Cortex of kidney (tissue), 1 donor: Measurements from ENCODE around the gene BPNT1.
A peak's percentile ranks its signal among the peaks of the same experiment; 100 is the strongest.
"Not testable (repeated sequence)": the region's sequence is repeated elsewhere in the genome, so short reads cannot be mapped to it uniquely, and the experiment has no call there.

Source experiments
- DNase-seq: peaks from one replicate; lab custom pipeline; 2025; lab: John Stamatoyannopoulos, UW

BPNT1 gene

DNA sequence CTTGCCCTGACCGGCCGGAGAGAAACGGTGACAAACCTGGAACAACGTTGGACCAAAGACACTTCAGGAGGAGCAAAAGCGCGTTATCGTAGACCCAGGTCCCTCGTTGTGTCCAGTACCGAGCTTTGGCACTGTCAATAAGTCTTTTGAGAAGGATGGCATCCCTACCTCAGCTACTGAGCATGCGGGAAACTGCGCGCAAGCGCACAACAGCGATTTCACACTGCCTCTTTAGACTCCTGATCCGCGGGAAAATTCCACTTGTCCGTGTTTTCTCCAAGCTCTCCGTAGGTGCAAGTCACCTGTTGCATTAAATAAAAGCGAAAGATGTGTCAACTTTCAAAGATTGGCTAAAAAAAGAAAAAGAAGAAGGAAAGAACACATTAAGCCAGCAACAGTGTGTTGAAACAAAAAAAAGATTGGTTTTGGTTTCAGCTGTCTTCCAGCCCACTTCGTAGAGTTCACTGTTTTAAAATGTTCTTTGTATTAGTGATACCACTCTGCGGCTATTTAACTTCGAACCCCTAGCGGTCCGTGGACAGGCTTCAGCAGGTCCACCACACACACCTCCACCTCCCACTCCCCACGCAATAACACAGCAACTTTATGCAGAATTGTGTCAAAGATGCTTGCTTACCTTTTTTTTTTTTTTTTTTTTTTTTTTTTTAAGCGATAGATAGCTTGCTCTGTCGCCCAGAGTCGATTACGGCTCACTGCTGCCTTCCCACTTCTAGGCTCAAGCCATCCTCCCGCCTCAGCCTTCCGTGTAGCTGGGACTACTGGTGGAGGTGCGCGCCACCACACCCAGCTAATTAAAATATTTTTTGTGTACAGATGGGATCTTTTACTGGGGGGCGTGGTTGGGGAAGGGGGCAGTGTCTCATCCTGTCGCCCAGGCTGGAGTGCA lies at the start of gene BPNT1:
Gene BPNT1, minus strand, starts transcription at position 139 of the 907 bp plus-strand sequence. CDS start 9,942 bp downstream, outside the sequence.
- no peak for DNase-seq

GRCh38 chr1:220137019-220137786 lies 47.6 kb upstream of the BPNT1 start:
- DNase-seq: no peak

GRCh38 chr1:220135755-220136154 lies 46.2 kb upstream of the BPNT1 start:
- no peak for DNase-seq

DNA sequence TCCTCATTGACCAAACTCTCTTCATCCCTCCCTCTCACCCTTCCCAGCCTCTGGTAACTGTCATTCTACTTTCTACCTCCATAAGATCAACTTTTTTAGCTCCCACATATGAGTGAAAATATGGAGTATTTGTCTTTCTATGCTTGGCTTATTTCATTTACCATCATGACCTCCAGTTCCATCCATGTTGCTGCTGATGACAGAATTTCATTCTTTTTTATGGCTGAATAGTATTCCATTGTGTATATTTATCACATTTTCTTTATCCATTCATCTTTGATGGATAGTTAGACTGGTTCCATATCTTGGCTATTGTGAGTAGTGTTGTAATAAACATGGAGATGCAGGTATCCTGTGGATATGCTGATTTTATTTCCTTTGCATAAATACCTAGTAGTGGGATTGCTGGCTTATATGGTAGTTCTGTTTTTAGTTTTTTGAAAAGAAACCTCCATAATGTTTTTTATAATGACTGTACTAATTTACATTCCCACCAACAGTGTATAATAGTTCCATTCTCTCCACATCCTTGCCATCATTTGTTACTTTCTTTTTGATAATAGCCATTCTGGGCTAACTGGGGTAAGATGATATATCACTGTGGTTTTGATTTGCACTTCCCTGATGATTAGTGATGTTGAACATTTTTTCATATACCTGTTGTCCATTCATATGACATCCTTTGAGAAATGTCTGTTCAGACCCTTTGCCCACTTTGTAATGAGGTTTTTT lies 40.1 kb upstream of the BPNT1 start:
- DNase-seq: no peak

GRCh38 chr1:220127076-220127475 lies 37.5 kb upstream of the BPNT1 start:
- DNase-seq: no peak

GRCh38 chr1:220124542-220124941 lies 35.0 kb upstream of the BPNT1 start:
- DNase-seq: no peak

- no peak for DNase-seq
These were observed 34.3 kb upstream of the BPNT1 start for GRCh38 chr1:220123889-220124288.

DNA sequence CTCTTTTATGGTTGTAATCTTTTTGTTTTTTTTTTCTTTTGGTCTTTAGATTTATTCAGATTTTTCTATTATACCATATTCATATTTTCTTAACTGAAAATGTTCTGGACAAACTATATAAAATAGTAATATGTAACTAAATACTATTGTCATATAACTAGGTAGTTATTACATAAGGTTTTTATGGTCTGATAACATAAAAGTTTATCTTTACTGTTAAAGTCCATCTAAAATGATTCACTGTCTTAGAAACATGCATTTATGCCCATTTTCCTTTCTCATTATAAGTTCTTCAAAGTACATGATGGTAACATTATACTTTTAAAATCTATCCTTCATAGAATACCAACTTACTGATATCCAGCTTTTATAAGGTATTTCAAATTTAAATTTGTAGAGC lies 33.5 kb upstream of the BPNT1 start:
- no peak for DNase-seq

DNA sequence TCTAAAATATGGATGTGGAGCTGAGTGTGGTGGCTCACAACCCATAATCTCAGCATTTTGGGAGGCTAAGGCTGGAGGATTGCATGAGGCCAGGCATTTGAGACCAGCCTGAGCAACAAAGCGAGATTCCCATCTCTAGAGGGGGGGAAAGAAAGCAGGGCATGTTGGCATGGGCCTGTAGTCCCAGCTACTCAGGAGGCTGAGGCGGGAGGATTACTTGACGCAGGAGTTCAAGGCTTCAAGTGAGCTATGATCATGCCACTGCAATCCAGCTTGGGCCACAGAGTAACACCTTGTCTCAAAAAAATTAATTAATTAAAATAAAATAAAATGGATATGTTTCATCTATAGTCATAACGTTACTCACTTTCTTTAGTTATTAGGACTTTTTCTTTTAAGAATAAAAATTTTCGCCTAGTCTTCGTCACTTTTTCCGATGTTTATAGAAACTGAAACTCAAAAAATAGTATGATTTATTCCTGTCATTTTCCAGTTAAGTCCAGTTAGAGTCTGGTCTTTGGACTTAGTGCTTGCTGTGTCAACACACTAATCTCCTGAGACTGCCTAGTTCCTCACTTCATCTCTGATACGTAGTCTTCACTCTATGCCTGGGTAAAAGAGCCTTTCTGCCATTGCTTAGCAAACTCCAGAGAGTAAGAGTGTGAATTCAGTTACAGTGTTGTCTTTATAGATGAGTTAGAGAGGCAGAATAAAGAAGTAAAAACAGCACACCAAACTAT lies 32.4 kb upstream of the BPNT1 start:
- no peak for DNase-seq

DNA sequence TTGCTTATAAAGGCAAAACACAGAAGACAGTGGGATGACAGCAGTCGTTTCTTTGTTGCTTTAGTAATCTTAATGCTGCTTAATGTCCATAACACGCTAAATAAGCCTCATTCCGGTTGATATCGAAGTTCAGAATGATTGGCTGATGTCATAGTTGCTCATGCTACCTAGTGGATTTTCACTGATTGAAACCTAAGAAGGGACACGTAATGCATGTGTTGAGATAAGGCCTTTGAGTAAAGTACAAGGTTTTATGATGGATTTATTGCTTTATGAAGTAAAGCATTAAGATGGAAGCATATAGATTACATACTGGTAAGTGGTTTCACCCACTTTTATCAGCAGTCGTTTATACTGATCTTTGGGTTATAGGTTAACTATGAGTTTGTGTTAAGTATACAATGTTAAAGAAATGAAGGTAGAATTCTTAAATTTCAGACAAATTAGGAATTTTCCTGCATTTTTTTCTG lies 29.5 kb upstream of the BPNT1 start:
- no peak for DNase-seq

- DNase-seq: no peak
These were observed 23.6 kb upstream of the BPNT1 start for GRCh38 chr1:220113136-220113695.

DNA sequence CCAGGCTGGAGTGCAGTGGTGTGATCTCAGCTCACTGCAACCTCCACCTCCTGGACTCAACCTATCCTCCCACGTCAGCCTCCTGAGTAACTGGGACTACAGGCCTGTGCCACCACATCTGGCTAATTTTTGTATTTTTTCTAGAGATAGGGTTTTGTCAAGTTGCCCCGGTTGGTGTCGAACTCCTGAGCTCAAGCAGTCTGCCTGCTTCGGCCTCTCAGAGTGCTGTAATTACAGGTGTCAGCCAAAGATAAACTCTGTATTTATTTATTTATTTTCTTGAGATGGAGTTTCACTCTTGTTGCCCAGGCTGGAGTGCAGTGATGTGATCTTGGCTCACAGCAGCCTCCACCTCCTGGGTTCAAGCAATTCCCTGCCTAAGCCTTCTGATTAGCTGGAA lies 23.0 kb upstream of the BPNT1 start:
- DNase-seq: not testable (repeated sequence)

- DNase-seq: not testable (repeated sequence)
These were observed 20.9 kb upstream of the BPNT1 start for GRCh38 chr1:220110473-220110872.

GRCh38 chr1:220099826-220100225 lies 10.2 kb upstream of the BPNT1 start:
- DNase-seq: no peak

DNA sequence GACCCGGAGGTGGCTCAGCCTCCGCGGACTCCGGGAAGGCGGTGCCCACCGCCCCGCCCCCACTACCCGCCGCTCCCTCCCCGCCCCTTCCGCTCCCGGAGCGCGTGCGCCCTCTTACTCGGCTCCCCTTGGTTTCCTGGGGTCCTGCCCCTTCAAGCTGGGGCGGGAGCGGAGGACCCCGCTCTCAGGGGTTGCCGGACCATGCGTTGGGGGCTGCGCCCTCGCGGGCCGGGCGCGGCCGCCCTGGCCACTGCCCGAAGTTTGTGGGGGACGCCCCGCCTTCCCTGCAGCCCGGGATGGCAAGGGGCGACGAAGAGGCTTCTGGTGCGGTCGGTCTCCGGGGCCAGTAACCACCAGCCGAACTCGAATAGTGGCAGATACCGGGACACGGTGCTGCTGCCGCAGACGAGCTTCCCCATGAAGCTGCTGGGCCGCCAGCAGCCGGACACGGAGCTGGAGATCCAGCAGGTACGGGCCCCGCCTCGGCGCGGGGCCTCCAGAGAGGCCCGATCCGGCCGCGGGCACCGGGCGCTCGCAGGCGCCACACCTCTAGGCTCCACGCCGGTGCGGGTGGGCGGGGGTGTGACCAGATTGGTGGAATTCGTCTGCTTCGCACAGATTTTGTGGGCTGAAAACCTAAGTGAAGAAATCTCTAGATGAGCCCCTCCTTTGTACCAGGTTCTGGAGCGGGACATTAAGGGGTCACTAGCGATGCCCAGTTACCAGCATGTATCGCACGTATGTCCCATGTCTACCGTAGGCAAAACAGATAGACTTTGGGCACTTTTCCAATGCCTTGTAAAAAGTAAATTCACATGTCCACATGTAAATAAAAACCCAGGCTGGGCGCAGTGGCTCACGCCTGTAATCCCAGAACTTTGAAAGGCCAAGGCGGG lies 4.7 kb upstream of the BPNT1 start, which contains the start of gene IARS2:
Gene IARS2, plus strand, starts transcription at position 117 of the 896 bp plus-strand sequence. Its CDS starts 85 bp downstream, at position 202.
- peak; percentile 66 for DNase-seq

DNA sequence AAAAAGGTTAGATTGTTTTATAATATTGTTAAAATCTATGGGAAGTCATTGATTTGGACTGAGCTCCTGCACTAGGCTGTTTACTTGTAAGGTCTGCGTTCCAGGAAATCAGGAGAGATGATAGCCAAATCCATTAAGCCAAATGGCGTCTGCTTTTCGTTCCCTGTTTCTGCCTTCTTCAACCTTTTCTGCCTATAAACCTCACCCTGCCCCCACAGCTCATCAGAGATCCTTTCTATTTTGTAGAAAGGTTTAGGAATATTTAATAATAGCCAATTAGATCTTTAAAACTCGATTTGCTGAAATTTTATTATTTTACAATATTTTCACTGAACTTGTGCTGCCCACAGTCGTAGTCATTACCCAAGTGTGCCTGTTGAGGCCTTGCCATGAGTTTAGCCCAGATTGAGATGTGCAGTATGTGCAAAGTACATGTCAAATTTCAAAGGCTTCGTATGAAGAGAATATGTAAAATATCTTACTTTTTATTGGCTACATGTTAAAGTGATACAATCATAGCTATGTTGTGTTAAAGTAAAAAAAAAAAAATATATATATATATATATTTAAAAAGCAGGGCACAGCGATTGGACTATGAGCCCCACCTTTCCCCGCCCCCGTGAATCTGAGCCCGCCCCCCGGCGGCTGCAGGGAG lies 3.9 kb upstream of the BPNT1 start:
- no peak for DNase-seq

DNA sequence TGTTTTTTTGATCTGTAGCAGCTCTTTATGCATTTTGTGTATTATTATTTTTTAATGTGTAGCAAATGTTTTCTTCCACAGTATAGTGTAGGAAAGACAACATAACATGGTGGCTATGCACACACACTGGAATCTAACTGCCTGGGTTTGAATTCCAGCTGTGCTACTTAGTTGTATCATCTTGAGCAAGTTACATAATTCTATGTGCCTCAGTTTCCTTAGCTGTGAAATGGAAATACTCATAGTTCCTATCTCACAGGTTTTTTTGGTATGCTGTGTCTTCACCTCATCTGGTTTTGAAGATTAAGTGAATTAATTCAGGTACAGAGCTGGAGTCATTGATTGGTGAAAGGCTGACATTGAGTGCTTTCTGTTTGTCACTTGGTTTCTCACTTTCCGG lies 3.1 kb upstream of the BPNT1 start:
- DNase-seq: no peak

DNA sequence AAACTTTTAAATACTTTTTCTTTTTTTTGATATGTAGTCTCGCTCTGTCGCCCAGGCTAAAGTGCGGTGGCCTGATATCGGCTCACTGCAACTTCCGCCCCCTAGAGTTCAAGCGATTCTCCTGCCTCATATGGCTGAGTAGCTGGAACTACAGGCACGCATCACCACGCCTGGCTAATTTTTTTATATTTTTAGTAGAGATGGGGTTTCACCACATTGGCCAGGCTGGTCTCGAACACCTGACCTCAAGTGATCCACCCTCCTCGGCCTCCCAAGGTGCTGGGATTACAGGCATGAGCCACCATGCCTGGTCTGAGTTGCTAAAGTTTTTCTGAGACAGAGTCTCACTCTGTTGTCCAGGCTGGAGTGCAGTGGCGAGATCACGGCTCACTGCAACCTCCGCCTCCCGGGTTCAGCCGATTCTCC lies 3.3 kb downstream of the BPNT1 start:
- not testable (repeated sequence) for DNase-seq

DNA sequence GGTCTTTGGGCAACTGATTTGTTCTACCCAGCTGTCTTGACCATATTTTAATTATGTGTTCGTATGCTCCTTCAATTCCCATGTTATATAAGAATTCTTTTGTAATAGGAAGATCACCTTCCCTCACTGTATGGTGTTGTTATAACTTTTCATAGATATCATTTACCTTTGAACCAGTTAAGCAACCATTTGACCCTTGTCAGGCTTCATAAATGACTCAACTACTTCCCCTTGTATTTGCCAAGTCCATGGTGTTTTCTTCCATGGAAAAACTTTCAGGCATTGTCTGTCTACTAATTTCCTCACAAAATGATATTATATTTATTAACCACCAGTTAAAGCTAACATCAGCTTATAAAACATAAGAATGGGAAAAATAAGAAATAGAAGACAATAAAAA lies 5.1 kb downstream of the BPNT1 start:
- no peak for DNase-seq
